ENCODE data around the gene SLC46A3.
"Not testable (repeated sequence)": the region's sequence is repeated elsewhere in the genome, so short reads cannot be mapped to it uniquely, and the experiment has no call there.

The SLC46A3 gene

DNA sequence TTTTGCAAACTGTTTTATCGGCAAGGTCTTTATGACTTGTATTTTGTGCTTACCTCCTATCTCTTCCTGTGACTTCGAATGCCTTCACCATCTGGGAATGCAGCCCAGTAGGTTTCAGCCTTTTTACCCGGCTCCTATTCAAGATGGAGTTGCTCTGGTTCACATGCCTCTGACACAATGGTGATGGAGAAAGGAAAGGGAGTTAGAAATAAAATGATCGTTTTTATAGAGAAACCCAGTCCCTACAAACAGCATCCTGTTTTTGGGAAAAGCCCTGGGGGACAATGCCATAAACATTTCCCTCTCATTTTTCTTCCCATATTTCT lies 27.5 kb upstream of the SLC46A3 start:
- no peaks in the 10 kb centered on the region for H3K36me3 Mint-ChIP-seq (ENCODE audit: low read depth)
- no peak overlapping the region for H3K27ac Mint-ChIP-seq
- H3K4me1 Mint-ChIP-seq: peaks cover 3% of the 10 kb centered on the region
- H3K9me3 Mint-ChIP-seq: no peaks in the 10 kb centered on the region
- no peak overlapping the region for H3K4me3 Mint-ChIP-seq
- peaks cover 6% of the 10 kb centered on the region for H3K27me3 Mint-ChIP-seq (ENCODE audit: low read depth)
- TF ChIP-seq, protein P1, sequence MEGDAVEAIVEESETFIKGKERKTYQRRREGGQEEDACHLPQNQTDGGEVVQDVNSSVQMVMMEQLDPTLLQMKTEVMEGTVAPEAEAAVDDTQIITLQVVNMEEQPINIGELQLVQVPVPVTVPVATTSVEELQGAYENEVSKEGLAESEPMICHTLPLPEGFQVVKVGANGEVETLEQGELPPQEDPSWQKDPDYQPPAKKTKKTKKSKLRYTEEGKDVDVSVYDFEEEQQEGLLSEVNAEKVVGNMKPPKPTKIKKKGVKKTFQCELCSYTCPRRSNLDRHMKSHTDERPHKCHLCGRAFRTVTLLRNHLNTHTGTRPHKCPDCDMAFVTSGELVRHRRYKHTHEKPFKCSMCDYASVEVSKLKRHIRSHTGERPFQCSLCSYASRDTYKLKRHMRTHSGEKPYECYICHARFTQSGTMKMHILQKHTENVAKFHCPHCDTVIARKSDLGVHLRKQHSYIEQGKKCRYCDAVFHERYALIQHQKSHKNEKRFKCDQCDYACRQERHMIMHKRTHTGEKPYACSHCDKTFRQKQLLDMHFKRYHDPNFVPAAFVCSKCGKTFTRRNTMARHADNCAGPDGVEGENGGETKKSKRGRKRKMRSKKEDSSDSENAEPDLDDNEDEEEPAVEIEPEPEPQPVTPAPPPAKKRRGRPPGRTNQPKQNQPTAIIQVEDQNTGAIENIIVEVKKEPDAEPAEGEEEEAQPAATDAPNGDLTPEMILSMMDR (IDR thresholded peaks at IDR 0.05; ENCODE audit: unreplicated experiment in 3 of 3): no peak

DNA sequence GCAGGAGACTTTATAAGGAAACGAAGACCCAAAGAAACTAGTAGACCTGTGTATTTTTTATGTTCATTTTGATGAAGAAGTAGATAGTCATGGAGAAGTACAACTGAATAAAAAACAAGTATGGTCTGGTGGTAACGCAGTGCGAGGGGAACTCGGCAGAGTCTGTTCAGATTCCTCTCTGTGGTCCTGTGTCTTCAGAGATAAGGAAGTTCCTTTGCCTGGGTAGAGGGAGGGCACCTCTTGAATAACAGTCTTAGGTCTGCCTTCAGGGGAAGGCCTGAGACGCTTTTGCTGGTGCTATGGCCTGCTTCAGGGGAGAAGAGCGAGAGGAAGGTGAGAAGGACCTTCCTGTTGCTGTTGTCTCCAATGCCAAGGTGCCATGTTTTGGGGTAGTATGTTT lies 25.9 kb upstream of the SLC46A3 start:
- Mint-ChIP-seq H3K4me1 (peaks cover 5% of the 10 kb centered on the region), H3K4me3 (no peak overlapping the region), H3K27ac (no peak overlapping the region), H3K9me3 (no peaks in the 10 kb centered on the region), H3K36me3 (ENCODE audit: low read depth) (no peaks in the 10 kb centered on the region), H3K27me3 (ENCODE audit: low read depth) (peaks cover 6% of the 10 kb centered on the region)
- TF ChIP-seq, protein P1 (IDR thresholded peaks at IDR 0.05; ENCODE audit: unreplicated experiment in 3 of 3): no peak

DNA sequence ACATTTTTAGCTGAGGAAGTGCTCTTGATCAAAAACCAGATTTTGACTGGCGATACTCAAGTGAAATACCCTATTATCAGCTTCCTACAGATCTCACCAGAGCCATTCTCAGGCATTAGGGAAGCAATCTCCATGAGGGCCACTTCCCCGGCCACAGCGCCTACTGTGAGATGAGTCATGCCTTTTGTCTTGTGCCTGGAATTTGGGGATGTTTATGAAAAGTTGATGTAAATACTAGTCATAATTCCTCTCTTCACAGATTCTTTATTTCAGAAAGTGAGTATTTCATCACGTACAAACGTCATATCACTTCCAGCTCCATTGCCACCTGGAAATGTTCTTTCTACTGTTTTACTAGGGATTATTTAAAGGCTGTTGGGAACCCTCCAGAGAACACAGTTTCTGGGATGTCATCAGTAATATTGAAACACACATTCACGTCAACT lies 25.3 kb upstream of the SLC46A3 start:
- H3K27me3 Mint-ChIP-seq (ENCODE audit: low read depth): peaks cover 6% of the 10 kb centered on the region
- no peak overlapping the region for H3K4me3 Mint-ChIP-seq
- H3K36me3 Mint-ChIP-seq (ENCODE audit: low read depth): no peaks in the 10 kb centered on the region
- H3K27ac Mint-ChIP-seq: no peak overlapping the region
- peaks cover 5% of the 10 kb centered on the region for H3K4me1 Mint-ChIP-seq
- TF ChIP-seq, protein P1 (IDR thresholded peaks at IDR 0.05; ENCODE audit: unreplicated experiment in 3 of 3): no peak
- no peaks in the 10 kb centered on the region for H3K9me3 Mint-ChIP-seq

GRCh38 chr13:28743499-28744083 lies 24.8 kb upstream of the SLC46A3 start:
- H3K27ac Mint-ChIP-seq: no peak overlapping the region
- H3K27me3 Mint-ChIP-seq (ENCODE audit: low read depth): peaks cover 6% of the 10 kb centered on the region
- no peak overlapping the region for H3K4me3 Mint-ChIP-seq
- H3K4me1 Mint-ChIP-seq: peaks cover 5% of the 10 kb centered on the region
- no peaks in the 10 kb centered on the region for H3K36me3 Mint-ChIP-seq (ENCODE audit: low read depth)
- H3K9me3 Mint-ChIP-seq: no peaks in the 10 kb centered on the region
- TF ChIP-seq, protein P1 (IDR thresholded peaks at IDR 0.05; ENCODE audit: unreplicated experiment in 3 of 3): no peak

- peaks cover 6% of the 10 kb centered on the region for H3K27me3 Mint-ChIP-seq (ENCODE audit: low read depth)
- no peaks in the 10 kb centered on the region for H3K36me3 Mint-ChIP-seq (ENCODE audit: low read depth)
- H3K9me3 Mint-ChIP-seq: no peaks in the 10 kb centered on the region
- H3K4me3 Mint-ChIP-seq: no peak overlapping the region
- H3K27ac Mint-ChIP-seq: no peak overlapping the region
- peaks cover 5% of the 10 kb centered on the region for H3K4me1 Mint-ChIP-seq
- TF ChIP-seq, protein P1 (IDR thresholded peaks at IDR 0.05; ENCODE audit: unreplicated experiment in 3 of 3): no peak
Observed at GRCh38 chr13:28743020-28743419, 24.2 kb upstream of the SLC46A3 start.

DNA sequence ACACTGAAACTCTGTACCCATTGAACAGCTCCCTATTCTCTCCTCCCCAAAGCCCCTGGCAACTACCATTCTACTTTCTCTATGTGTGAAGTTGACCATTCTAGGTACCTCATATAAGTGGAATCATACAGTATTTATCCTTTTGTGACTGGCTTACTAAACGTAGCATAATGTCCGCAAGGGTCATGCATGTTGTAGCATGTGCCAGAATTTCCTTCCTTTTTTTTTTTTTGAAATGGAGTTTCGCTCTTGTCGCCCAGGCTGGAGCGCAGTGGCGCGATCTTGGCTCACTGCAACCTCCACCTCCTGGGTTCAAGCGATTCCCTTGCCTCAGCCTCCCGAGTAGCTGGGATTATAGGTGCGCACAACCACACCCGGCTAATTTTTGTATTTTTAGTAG lies 23.7 kb upstream of the SLC46A3 start:
- not testable (repeated sequence) for H3K4me3 Mint-ChIP-seq; H3K36me3 Mint-ChIP-seq (ENCODE audit: low read depth); H3K27ac Mint-ChIP-seq; H3K9me3 Mint-ChIP-seq; H3K27me3 Mint-ChIP-seq (ENCODE audit: low read depth); H3K4me1 Mint-ChIP-seq
